HG02870 (cell line): ENCODE results near the gene NEDD4.
"Not testable (repeated sequence)": the region's sequence is repeated elsewhere in the genome, so short reads cannot be mapped to it uniquely, and the experiment has no call there.

Source experiments
- ATAC-seq: cut with Tn5 transposase; IDR thresholded peaks from one replicate; pipeline ENCODE4 v1.9.1; 2021; ENCODE audit warnings: mild to moderate bottlenecking, moderate library complexity; ENCODE audit not compliant: unreplicated experiment

The NEDD4 gene

DNA sequence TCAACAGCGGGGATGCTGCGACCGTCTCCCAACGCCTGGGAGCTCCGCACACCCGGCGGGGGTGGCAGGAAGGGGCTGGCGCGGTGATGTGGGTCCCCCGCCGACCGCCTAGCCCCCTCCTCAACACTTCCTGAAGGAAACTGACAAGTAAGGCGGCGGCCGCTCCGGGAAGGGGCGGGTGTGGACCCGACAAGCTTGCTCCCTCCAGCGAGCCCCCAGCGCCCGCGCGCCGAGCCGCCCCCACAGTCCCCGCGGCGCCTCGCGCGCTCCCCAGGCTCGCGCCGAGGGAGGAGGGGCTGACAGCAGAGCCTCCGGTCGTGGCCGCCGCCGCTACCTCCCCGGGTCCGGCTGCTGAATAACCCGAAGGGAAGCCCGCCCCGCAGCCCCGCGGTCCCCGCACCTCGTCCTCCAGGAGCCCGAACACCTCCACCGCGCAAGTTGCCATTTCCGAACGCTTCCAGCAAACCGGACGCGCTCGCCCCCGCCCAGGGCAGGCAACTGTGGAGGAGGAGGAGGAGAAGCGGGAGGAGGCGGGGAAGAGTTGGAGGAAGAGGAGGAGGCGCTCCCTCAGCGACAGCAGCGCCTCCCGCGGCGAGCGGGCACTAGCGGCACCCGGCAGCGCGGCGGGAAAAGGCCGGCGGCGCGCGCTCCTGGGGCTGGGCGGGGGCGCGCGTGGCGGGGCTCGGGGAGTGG lies at the start of gene NEDD4:
Gene NEDD4, minus strand, starts transcription at position 502 of the 693 bp plus-strand sequence. Its CDS starts 57 bp downstream, at position 445.
- peak; percentile 93 for ATAC-seq

DNA sequence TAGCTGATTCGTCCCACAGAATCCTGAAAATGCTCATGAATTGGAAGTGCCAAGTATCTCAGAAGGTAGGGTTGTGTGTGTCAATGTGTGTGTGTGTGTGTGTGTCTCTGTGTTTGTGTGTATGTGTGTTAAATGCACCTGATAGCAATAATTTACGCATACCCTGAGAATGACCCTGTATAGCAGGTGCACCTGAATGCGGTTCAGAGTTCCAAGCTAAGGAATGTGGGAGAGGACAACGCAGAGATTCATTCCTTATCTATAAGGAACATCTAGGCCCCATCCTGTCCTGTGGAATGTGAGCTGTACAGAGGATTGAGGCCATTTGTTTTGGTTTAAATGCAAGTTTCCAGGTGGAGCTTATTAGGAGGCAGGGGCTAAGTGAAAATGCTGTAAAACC lies 49.1 kb upstream of the NEDD4 start:
- no peak for ATAC-seq

DNA sequence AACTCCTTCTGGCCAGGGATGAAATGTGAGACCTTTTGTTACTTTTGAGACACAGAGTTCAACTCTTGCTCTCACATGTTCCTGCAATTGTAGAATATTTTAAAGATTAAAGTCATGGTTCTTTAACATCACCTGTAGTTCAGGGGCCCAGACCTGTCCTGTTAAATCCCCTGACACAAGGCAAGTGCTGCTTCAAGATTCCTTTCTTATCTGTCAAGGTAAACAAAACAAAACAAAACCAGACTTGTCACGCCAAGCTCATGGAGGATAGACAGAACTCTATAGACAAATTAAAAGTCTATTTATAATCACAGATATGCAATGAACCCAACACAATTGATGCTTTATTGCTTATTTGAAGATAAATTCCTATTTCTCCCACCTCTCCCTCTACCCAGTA lies 48.6 kb upstream of the NEDD4 start:
- ATAC-seq, result no peak

DNA sequence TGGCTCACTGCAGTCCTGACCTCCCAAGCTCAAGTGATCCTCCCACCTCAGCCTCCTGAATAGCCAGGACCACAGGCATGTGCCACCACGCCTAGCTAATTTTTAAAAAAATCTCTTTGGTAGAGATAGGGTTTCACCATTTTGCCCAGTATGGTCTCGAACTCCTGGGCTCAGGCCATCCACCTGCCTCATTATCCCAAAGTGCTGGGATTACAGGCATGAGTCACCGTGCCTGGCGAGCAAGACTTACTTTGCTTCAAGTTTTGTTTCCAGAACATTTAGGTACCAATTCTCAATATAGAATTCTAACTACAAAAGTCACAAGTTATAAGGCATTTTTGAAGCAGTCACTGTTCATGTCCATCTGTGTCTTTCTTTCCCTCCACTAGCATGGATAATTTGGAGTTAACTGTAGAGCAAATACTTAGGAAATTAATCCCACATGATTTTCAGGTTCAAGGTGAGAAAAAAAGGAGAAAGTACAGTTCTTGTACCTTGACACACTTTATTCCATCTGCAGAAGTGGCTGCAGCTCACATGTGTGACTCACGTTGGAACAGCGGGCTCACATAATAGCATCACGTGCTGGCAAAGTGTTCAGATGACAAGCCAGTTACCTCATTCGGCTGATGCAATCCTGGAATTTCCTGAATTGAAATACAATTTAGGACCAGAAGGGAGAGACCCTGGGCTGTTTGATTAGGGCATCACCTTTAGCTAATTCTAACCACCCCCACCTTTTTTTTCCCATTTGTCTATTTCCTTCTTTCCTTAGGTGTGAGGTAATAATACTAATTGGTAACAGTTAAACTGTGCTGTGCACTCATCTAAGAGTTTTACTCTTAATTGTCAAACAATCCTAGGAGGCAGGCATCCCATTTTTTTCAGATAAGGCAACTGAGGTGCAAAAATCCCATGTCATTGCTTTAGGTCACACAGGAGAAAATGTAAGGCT lies 46.9 kb upstream of the NEDD4 start:
- ATAC-seq, result no peak

DNA sequence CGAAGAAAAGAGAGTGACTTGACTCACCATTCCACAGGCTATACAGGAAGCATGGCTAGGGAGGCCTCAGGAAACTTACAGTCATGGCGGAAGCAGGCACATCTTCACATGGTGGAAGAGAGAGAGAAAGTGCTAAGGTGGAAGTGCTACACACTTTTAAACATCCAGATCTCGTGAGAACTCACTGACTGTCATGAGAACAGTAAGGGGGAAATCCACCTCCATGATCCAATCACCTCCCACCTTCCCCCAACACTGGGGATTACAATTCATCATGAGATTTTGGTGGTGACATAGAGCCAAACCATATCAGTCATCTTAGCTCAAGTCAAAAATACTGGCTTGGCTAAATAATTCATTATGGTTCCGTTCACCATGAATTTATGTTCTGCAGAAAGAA lies 45.3 kb upstream of the NEDD4 start:
- no peak for ATAC-seq

DNA sequence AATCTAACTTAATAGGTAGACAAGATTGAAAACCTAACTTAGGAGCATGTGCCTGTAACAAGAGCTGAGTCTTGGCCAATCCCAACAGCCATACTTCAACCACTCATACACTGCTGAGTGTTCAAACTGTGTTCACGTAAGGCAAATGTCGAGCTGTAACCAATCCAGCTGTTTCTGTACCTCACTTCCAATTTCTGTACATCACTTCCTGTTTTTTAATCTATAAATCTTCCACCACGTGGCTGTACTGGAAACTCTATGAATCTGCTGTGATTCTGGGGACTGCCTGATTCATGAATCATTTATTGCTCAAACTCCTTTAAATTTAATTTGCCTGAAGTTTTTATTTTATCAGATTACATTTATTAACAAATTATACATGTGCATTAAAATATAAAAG lies 44.6 kb upstream of the NEDD4 start:
- ATAC-seq, result no peak

DNA sequence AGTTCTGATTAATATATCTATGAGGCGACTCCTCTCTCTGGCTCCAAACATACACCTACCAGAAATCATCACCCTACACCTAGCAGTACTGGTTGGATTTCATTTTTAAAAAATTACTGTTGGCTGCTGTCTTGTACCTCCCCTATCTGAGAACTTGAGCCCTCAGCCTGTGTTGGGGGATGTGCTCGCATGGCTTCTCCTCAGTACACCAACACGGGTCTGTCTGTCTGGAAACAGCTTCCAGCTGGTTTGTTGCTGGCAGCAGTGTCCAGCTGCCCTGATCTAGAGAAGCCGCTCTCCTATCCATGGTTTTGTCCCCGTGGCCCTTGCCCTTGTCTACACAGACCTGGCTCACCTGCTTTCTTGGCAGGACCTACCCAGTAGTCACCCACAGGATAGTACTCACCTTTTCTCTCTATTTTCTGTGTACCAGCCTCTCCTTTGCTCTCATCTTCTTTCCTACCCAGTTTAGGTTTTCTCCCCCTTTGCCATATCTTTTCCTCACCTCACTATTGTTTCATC lies 43.2 kb upstream of the NEDD4 start:
- ATAC-seq, result no peak

DNA sequence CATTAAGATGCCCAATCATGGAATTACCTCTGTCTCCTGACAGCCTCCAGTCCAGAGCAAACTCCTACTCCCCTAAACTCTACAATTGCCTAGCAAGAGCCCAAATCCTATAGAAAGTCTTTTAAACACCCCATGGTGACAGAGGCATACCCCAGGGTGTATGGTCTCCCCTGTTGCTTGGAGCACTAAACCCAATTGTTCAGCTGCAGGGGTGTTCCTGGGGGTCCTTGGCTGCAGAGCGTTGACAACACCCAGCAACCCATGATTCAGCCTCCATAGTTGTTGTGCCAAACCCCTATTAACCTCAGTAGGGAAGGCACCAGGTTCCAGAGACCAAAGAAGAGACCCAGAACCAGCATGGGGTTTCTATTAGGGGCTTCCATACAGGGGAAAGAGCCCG lies 41.8 kb upstream of the NEDD4 start:
- no peak for ATAC-seq

DNA sequence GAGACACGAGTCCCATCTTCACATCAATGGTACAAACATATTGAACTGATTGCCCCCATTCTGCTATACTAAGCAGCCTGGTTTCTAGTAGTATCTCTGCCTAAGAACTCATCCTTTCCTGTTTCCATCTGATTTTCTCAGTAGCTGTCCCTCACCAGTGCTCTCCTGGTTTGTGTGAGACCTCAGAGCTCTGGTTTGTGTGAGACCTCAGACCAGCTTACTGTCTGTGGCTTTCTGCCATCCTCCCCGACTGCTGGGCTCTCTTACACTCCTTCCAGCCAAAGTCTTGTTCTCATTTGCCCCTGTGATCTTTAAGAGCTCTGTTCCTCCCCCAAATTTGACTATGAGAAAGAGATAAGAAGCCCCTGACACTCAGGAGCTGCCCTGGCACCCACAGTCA lies 41.1 kb upstream of the NEDD4 start:
- ATAC-seq, result no peak

DNA sequence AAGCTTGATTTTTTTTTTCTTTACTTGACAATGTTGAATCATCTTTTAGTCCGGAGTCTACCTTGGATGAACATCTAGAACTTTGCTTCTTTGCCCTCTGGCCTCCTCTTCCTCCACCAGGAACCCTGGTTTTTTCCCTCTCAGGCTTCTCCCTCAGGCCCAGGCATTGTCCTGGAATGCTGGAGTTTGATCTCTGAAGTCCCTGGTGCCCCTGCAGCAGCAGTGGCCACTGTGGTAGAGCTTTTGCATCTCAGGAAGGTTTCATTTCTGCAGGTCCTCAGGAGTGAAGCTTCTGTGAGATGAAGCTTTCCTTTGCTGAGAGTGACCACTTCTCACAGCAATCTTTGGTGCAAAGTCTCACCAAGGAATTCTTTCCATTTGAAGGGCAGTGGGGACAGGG lies 39.0 kb upstream of the NEDD4 start:
- no peak for ATAC-seq

DNA sequence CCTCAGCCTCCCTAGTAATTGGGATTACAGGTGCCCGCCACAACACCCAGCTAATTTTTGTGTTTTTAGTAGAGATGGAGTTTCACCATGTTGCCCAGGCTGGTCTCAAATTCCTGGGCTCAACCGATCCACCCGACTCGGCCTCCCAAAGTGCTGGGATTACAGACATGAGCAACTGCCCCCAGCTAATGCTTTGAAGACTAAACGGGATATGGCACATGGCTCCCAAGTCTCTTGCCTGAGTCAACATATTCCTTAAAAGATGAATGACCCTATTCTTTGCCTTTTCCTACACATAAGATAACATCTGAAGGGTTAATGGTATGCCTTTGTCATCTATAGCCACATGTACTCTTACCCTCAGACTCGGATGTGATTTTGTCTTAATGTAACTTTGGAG lies 38.4 kb upstream of the NEDD4 start:
- no peak for ATAC-seq

DNA sequence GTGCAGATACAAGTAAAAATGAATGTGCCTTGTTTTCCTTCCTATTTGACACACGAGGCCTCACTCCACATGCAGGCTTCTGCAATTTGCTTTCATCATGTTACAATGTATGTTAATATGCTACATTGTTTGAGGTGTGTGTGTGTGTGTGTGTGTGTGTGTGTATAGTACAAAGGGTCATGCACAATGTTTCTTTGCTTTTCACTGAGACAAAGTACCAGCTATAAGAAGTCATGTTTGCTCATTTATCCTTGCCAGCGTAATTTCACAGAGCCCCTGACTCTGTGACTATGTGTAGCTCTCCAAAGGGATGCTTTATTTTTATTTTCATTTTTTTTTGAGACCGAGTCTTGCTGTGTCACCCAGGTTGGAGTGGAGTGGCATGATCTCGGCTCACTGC lies 38.0 kb upstream of the NEDD4 start:
- no peak for ATAC-seq

DNA sequence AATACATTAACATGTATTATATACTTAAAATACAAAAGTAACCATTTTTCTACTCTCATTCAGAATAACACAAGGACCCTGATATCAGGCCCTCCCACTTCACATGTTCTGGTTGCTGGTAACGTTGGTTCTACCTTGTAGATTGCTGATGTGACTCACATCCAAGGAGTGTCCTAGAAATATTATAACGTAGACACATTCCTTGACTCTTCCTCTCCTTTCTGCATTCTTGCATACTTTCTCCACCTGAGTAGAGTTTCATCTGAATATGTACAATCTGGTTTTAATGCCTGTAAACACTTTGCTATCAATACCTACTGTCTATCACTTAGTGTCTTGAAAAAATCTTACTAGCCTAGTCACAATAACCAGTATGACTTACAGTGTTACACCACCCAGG lies 35.0 kb upstream of the NEDD4 start:
- no peak for ATAC-seq

DNA sequence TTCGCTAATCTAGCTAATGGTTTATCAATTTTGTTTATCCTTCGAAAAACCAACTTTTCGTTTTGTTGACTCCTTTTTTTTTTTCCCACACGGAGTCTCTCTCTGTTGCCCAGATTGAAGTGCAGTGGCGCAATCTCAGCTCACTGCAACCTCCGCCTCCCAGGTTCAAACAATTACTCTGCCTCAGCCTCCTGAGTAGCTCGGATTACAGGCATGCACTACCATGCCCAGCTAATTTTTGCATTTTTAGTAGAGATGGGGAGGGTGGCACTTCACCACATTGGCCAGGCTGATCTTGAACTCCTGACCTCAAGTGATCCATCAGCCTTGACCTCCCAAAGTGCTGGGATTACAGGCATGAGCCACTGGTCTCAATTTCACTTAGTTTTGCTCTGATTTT lies 29.7 kb upstream of the NEDD4 start:
- not testable (repeated sequence) for ATAC-seq

DNA sequence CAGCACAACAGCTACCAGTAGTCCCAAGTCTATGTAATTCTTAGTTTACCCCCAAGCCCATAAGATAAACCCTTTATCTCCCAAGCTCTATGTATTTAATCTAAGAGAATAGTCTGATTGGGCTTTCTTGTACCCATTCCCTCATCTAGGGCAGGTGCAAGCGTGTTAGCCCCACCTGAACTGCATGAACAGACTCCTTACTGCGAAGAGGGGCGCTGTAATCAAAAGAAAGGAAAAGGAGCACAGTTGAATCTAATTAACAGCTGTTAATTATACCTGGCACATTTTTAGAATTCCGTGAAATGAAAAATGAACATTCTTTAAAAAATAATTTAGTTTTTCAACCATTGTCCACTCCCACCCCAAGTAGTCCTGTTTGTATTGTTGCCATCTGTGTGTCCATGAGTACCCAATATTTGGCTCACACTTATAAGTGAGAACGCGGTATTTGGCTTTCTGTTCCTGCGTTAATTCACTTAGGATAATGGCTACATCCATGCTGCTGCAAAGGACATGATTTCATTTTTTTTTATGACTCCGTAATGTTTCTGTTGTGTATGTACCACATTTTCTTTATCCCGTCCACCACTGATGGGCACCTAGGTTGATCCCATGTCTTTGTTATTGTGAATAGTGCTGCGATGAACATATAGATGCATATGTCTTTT lies 26.5 kb upstream of the NEDD4 start:
- ATAC-seq, result no peak

DNA sequence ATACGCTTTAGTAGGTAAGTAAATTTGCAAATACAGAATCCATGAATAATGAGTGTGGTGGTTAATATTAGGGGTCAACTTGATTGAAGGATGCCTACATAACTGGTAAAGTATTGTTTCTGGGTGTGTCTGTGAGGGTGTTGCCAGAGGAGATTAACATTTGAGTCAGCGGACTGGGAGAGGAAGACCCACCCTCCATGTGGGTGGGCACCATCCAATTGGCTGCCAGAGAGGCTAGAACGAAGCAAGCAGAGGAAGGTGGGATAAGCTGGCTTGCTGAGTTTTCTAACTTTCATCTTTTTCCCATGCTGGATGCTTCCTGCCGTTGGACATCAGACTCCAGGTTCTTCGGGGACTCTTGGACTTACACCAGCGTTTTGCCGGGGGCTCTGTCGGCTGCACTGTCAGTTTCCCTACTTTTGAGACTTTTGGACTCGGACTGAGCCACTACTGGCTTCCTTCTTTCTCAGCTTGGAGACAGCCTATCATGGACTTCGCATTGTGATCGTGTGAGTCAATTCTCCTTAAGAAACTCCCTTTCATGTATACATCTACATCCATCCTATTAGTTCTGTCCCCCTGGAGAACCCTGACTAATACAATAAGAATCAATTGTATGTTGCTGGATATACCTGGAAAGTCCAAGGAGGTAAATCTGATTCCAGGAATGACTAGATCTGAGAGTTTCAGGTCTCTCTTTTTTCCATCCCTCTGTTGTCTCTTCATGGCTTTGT lies 25.8 kb upstream of the NEDD4 start:
- no peak for ATAC-seq

DNA sequence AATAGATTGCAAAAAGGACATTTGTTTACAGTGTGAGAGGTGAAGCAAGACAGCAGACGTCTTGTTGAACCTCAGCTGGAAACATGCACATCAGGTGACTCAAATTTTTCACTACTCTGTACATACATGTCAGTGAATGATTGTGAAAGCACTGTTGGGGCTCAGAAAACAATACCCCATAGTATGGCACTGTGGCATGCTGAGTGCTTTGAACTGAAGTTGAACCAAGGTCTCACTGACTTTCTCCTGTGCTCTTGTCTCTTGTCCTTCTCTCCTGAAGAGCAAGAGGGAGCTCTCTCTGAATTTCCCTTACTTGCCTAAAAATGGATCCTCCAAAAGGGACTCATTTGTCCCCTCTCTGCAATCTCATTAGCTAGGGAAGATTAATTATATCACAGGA lies 24.5 kb upstream of the NEDD4 start:
- ATAC-seq, result no peak

DNA sequence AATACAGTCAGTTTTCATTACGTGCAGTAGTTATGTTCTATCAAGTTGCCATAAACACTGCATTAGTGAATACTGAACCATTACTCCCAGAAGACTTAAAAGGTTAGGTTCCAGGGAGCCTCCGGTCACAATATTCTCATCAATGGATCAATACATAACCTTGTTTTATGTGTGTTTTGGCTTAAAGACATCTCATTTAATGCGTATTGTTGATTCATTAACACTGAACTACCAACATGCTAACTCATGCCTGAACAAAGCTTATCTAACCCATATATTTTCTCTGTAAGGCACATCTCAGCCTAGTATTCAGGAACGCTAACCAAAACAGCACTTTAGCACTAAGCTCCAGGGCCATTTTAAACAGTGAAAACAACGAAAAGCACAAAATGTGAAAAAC lies 24.1 kb upstream of the NEDD4 start:
- no peak for ATAC-seq

DNA sequence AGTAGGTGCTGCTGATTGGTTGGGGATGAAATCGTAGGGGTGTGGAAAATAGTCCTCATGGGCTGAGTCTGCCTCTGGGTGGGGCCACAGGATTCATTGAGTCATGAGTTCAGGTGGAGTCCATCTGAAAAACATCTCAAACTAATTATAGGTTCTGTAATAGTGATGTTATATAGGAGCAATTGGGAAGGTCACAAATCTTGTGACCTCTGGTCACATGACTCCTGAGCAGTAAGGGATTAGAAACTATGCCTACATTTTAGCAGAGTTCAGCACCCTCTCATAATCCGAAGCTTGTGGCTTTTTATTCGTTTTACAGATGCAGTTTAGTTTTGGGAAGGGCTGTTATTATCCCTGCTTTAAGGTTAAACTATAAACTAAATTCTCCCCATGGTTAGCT lies 22.9 kb upstream of the NEDD4 start:
- no peak for ATAC-seq

DNA sequence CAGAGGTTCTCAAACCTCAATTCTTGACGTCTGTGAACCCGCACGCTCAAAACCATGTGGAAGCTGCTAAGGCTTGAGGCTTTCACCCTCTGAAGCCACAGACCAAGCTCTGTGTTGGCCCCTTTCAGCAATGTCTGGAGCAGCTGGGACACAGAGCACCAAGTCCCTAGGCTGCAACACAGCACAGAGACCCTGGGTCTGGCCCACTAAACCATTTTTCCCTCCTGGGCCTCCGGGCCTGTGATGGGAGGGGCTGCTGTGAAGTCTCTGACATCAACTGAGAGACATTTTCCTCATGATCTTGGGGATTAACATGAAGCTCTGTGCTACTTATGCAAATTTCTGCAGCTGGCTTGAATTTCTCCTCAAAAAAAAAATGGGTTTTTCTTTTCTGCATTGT lies 21.3 kb upstream of the NEDD4 start:
- no peak for ATAC-seq

DNA sequence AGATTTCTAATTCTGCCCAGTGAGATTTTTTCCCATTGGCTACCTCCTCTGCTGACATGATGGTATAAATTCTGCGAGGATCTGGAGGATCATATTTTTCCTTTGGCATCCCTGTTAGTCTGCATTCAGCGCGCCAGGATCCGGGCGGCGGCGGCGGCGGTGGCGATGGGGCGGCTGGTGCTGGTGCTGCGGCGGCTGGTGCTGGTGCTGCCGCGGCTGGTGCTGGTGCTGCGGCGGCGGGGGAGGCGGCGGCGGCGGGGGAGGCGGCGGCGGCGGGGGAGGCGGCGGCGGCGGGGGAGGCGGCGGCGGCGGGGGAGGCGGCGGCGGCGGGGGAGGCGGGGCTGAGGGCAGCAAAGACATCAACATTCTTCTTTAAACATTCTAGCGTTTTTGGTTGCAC lies 13.6 kb upstream of the NEDD4 start:
- ATAC-seq, result not testable (repeated sequence)
